RWPE1 (cell line): ENCODE data around the gene TESK2.

Source experiments
- CTCF ChIA-PET: fragments of 350-600 bp; sonication (Branson Sonifier 250); formaldehyde crosslinking; extraction: SDS; loops from one replicate; lab custom pipeline; 2021; lab: Yijun Ruan, JAX
- POLR2A ChIA-PET: fragments of 400-600 bp; formaldehyde crosslinking; extraction: SDS; loops from one replicate; lab custom pipeline; 2020; ENCODE audit warnings: antibody characterized with exemption; ENCODE audit not compliant: low non-redundant PET; lab: Yijun Ruan, JAX
- DNase-seq: peaks from one replicate; pipeline ENCODE4 v3.0.0; 2012; ENCODE audit warnings: low spot score
- H3K27ac ChIP-seq: fragments of 450-650 bp; 2 replicates; pipeline ENCODE4 v1.5.1; 2017
- CTCF ChIP-seq: fragments of 450-650 bp; conservative IDR thresholded peaks from 2 replicates; pipeline ENCODE4 v1.5.1; 2017; ENCODE audit warnings: low read depth, mild to moderate bottlenecking

TESK2 gene

DNA sequence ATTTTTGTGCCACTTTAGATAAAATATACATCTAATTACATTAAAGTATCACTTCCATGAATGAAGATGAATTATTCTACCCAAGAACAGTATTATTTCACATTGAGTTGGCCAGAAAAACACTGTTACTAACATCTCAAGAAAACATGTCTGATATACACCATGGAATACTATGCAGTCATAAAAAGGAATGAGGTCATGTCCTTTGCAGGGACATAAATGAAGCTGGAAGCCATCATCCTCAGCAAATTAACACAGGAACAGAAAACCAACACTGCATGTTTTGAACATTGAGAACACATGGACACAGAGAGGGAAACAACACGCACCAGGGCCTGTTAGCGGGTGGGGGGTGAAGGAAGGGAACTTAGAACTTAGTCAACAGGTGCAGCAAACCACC, 69.0 kb downstream of the TESK2 start:
- ChIA-PET CTCF (no interaction called here), POLR2A (no interaction called here)
- H3K27ac ChIP-seq = no peak overlapping the region
- no peak for TF ChIP-seq CTCF
- no peak for DNase-seq

- no peak for TF ChIP-seq CTCF
- CTCF ChIA-PET = no interaction called here
- no peak for DNase-seq
- POLR2A ChIA-PET = no interaction called here
- H3K27ac ChIP-seq = no peak overlapping the region
Observed at GRCh38 chr1:45414746-45415145, 76.2 kb downstream of the TESK2 start.

GRCh38 chr1:45412899-45413298, 78.1 kb downstream of the TESK2 start:
- no peak for DNase-seq
- CTCF ChIA-PET = no interaction called here

GRCh38 chr1:45411510-45411899, 79.5 kb downstream of the TESK2 start:
- ChIA-PET POLR2A (no interaction called here), CTCF (interaction anchor here (0.6 kb wide), 1 partner anchor 201 kb away, joined by 4 read pairs; no protein-coding TSS in a partner anchor)
- TF ChIP-seq CTCF = no peak
- no peak overlapping the region for H3K27ac ChIP-seq
- DNase-seq = no peak

More at GRCh38 chr1:45412899-45413298, 78.1 kb downstream of the TESK2 start:
- no peak for TF ChIP-seq CTCF
- H3K27ac ChIP-seq = no peak overlapping the region
- POLR2A ChIA-PET = no interaction called here

DNA sequence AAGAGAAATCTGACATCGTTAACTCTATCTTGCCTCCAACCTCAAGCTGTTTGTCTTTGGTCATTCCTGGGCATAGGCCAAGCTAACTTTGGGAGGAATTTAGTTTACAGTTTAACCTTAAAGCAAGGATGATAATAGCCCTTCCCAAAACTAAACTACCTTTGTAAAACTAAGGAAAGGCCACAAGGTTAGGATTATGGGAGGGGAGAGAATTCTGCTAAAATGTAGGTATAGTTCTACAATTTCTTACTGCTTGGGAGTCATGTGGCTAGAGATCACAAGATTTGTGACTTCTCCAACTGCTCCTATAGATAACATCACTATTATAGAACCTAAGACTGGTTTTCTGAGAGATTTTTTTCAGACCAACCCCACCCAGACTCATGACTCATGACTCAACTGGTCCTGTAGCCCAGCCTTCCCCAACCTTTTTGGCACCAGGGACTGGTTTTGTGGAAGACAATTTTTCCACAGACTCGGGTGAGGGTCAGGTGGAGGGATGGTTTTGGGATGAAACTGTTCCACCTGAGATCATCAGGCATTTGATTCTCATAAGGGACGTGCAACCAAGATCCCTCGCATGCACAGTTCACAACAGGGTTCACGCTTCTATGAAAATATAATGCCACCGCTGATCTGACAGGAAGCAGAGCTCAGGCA, 80.0 kb downstream of the TESK2 start:
- TF ChIP-seq CTCF = no peak

GRCh38 chr1:45409276-45409675, 81.7 kb downstream of the TESK2 start:
- TF ChIP-seq CTCF = no peak
- POLR2A ChIA-PET = no interaction called here
- no peak overlapping the region for H3K27ac ChIP-seq
- CTCF ChIA-PET = no interaction called here
- DNase-seq = no peak

More for the DNA sequence above, 80.0 kb downstream of the TESK2 start:
- ChIA-PET POLR2A (no interaction called here), CTCF (no interaction called here)
- H3K27ac ChIP-seq = no peak overlapping the region
- DNase-seq = no peak
